ENCODE measurements around the gene LRRC61. TPM values are rescaled to one million over a fixed set of nuclear protein-coding genes. Genes with fewer than 3 reads are reported as not detected.

The LRRC61 gene
- total and polyA plus RNA-seq, 2 of the 13 experiments (the other 11 are each of a cell fraction or from before 2014, with no cell fraction given), result 33.0 to 34.8 TPM

DNA sequence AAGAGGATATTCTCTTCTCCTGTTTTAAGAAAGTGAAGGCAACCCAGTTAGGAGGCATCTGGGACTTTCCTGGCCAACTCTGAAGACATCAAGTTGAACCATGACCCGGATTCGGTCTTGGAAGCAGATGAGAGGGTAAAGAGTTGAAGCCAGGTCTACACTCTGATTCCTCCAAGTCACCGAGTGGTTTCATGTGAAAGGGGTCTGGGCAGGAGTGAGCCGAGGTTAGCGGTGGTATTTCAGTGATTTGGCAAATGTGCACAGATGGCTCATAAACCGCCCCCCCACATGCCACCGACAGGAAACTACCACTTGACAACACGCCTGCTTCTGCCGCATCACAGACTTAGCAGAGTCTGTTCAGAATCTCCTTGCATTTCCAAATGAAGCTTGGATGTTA is 34.1 kb downstream of the LRRC61 start:
- in situ Hi-C loops (cut with HindIII; ENCODE audit: extremely low pct_ligation_motif_present, low pct_unique_long_range_greater_than_20kb) (no loop called here), intact Hi-C loops (cut with micrococcal nuclease; ENCODE audit: unreplicated experiment) (loop anchor here (2.0 to 10.0 kb wide), 3 partner anchors 35 to 72 kb away; partner anchors contain the start of genes ACTR3C and LRRC61)
- H3K79me2 ChIP-seq (ENCODE audit: insufficient read depth, low read length), result no peaks in the 10 kb centered on the region
- 47% methylated on average over 8 of the region's 9 CpGs for WGBS (ENCODE audit: low lambda C conversion rate)
- H3K4me2 ChIP-seq (ENCODE audit: low read depth, low read length), result peak overlapping the region; percentile 67
- TF ChIP-seq ZNF672 (CRISPR knock-in tag; IDR thresholded peaks at IDR 0.05) (no peak), HMG20A (CRISPR knock-in tag; IDR thresholded peaks at IDR 0.05; ENCODE audit: borderline replicate concordance) (no peak), ZNF570 (CRISPR knock-in tag; IDR thresholded peaks at IDR 0.05; ENCODE audit: borderline replicate concordance) (no peak), ZNF333 (CRISPR knock-in tag; IDR thresholded peaks at IDR 0.05; ENCODE audit: borderline replicate concordance) (no peak), GTF3A (CRISPR knock-in tag; conservative IDR thresholded peaks at IDR 0.05) (no peak), E2F5 (CRISPR knock-in tag; conservative IDR thresholded peaks at IDR 0.05) (no peak), NFKB2 (CRISPR knock-in tag; IDR thresholded peaks at IDR 0.05; ENCODE audit: borderline replicate concordance) (no peak)
- ATAC-seq, result no peak
- no peak for DNase-seq (ENCODE audit: low spot score)
- no peaks in the 10 kb centered on the region for H3K27me3 ChIP-seq (ENCODE audit: control insufficient read depth in 1 of 2, insufficient read depth in 2 of 2, low read length in 2 of 2)
- no peaks in the 10 kb centered on the region for H4K20me1 ChIP-seq (ENCODE audit: insufficient read depth, low read length)
- POLR2A ChIA-PET, result interaction anchor here (1.4 kb wide), 1 partner anchor 32 kb away, joined by 5 read pairs; no protein-coding TSS in a partner anchor
- FAIRE-seq, result no peak
- H3K4me3 ChIP-seq (replicated peaks in 1 of 3; ENCODE audit: insufficient read depth in 1 of 3, low read depth in 2 of 3, low read length in 3 of 3), result peak overlapping the region in 1 of 3 experiments; percentile 29; a peak in 1 of 6 replicates
- 0 out of 2 replicates have a peak overlapping the region, but pooled peaks have one; percentile 2 for H3K9ac ChIP-seq (ENCODE audit: insufficient read depth, low read depth, low read length)
- no TSS peak for BruUV-seq (replicated peaks)
- CTCF ChIA-PET (ENCODE audit: low intra/inter-chr PET ratio, low total read pairs), result interaction anchor here (2.5 to 4.3 kb wide), 2 partner anchors 32 to 64 kb away, joined by 10 to 45 read pairs; no protein-coding TSS in a partner anchor
- H3K27ac ChIP-seq (ENCODE audit: extremely low read length, insufficient read depth, low read length), result no peak overlapping the region
- no peak overlapping the region for H2AFZ ChIP-seq (ENCODE audit: low read length)
- peaks cover 64% of the 10 kb centered on the region for H3K4me1 ChIP-seq (ENCODE audit: insufficient read depth, low read length)
- H3K9me3 ChIP-seq (ENCODE audit: low read length), result no peaks in the 10 kb centered on the region
- no peaks in the 10 kb centered on the region for H3K36me3 ChIP-seq (replicated peaks in 1 of 2; ENCODE audit: control insufficient read depth in 1 of 2, insufficient read depth in 2 of 2, low read length in 2 of 2)

Data from HepG2 (cell line).